Stimulated activated CD8-positive, alpha-beta memory T cell treated with anti-CD3 and anti-CD28 coated beads, Interleukin-2, amount 100 ng/mL, for 1 hour (primary cell): ENCODE measurements around the gene GNG4.
"Not testable (repeated sequence)": the region's sequence is repeated elsewhere in the genome, so short reads cannot be mapped to it uniquely, and the experiment has no call there.

ENCODE experiments used
- DNase-seq, 2 donors: peaks; one replicate each; pipeline ENCODE4 v3.0.0-alpha.2; 2020; ENCODE audit warnings: low read depth in 2 of 2

GNG4 gene

DNA sequence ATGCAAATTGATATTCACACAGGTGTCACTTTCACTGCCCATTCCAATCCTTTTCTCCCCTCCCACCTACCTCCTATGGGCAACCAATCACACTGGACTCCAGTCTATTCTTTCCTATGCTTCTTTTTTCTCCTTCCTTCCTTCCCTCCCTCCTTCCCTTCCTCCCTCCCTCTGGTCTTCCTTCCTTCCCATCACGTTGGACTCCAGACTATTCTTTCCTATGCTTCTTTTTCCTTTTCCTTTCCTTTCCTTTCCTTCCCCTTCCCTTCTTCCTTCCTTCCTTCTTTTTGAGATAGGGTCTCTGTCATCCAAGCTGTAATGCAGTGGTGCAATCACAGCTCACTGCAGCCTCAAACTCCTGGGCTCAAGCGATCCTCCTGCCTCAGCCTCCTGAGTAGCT is 64.6 kb downstream of the GNG4 start:
- DNase-seq: no peak

DNA sequence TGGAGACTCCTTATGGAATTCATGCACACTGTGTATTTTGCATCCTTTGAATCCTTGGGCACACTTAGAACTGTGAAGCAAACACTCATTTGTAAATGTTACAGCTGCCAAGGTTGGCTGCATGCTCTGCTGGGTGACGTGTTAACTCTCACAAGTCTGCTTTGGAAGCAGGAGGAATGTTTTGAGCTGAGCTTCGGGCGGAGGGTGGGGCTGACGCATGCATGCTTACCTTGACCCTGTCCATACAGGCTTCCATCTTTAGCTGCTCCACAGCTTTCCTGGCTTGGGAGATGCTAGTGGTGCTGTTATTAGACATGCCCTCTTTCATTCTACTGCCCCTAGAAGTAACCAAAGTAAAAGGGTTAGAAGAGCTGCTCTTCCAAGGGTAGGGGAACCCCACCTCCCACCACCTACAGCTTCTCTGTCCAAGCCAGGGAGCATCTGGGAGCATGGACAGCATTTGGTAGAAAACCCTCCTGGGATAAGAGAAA is 66.0 kb downstream of the GNG4 start:
- DNase-seq: no peak

DNA sequence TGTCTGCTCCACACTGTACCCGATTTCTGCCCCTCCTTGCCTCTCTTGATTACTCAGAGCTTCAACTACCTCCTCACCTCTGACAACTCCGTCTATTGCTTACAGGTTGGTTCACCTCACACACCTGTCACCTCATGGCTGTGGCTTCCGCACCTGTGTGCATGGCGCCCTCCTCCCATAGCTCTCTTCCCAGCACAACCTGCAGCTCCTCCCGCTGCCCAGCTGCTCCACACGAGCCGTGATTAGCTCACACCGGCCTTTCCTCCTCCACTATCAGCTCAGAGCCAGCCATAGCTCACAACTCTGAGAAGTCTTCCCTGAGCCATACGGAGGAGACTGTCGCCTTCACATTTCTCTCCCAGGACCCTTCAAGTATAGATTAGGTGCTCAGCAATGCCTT is 67.5 kb downstream of the GNG4 start:
- no peak for DNase-seq

DNA sequence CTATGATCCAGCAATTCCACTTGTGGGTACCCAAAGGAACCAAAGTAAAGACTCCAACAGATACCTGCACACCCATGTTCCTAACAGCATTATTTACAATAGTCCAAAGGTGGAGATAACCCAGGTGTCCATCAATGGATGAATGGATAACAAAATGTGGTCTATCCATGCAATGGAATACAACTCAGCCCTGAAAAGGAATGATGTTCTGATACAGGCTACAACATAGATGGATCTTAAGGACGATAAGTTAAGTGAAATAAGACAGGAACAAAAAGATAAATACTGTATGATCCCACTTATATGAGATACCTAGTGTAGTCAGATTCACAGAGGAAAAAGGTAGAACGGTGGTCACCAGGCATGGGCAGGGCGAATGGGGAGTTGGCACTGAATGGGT is 69.7 kb downstream of the GNG4 start:
- no peak for DNase-seq

DNA sequence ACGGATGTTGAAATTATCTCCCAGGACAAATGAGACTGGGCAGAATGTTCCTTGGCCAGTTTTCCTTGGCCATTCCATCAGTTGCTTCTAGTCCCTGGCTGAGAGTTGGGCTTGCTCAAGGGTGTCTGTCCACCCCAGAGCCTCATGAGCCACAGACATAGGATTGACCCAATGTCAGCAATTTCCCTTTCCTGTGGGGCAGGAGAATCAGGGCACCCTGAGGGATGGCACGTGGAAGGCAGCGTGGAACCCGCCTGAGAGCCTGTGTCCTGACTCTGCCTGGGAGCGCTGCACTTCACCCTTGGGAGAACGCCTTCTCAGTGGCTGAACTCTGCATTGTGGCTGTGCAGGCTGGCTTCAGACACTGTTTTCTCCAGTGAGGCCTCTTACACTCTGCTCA is 74.0 kb downstream of the GNG4 start:
- no peak for DNase-seq

DNA sequence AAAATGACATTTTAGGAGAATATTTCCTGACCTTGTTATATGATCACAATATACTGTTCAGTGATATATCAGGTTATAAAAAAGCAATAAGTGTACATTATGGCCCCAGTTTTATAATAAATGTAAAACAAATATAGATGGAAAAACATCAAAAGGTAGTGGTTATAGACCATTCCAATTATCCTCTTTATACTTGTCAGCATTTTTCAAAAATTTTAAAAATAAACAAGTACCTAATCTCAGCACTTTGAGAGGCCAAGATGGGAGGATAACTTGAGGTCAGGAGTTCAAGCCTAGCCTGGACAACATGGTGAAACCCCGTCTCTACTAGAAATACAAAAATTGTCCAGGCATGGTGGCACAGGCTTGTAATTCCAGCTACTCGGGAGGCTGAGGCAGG is 75.7 kb downstream of the GNG4 start:
- DNase-seq: no peak

DNA sequence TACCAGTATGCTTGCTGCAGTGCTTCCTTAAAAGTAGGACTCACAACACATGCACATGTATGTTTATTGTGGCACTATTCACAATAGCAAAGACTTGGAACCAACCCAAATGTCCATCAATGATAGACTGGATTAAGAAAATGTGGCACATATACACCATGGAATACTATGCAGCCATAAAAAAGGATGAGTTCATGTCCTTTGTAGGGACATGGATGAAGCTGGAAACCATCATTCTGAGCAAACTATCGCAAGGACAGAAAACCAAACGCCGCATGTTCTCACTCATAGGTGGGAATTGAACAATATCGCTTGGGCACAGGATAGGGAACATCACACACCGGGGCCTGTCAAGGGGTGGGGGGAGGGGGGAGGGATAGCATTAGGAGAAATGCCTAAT is 76.6 kb downstream of the GNG4 start:
- not testable (repeated sequence) for DNase-seq

DNA sequence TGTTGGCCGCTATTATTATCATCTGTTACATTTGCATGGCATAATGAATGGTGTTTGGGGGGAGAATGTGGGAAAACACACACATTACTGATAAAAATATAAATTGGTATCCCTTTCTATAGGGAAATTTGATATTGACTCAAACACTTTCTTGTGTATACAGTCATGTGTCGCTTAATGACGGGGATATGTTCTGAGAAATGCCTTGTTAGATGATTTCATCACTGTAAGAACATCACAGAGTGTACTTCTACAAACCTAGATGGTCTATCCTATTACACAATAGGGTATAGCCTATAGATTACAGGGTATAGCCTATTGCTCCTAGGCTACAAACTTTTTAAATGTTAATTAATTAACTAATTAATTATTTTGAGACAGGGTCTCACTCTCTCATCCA is 78.1 kb downstream of the GNG4 start:
- DNase-seq: no peak

DNA sequence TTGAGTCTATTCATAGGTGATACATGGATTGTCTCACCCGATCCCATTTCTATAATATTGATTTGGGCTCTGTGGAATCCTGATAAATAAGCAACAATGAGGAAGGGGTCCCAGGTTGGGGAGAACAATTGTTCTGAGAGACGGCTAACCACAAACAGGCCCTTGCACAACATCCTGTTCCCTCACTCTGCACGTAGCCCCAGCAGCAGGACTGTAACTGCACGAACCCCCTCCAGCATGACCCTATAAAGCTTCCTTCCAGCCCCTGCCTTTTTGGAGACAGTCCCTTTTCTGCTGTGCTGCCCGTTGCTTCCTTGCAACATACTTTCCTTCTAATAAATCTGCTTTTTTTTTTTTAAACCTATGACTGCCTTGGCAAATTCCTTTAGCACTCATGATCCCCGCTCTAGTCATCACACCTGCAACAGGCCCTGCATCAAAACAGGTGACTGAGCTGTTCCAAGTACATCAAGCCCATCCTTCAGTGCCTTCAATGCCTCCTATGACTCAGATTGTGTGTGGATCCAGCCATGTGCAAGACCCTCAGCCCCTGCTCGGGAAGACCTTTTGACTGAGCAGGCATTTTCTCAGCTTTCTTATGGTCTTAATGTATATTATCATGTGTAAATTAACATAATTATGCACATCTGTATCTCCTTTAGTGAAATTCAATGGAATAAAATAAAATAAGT is 81.6 kb downstream of the GNG4 start:
- no peak for DNase-seq

DNA sequence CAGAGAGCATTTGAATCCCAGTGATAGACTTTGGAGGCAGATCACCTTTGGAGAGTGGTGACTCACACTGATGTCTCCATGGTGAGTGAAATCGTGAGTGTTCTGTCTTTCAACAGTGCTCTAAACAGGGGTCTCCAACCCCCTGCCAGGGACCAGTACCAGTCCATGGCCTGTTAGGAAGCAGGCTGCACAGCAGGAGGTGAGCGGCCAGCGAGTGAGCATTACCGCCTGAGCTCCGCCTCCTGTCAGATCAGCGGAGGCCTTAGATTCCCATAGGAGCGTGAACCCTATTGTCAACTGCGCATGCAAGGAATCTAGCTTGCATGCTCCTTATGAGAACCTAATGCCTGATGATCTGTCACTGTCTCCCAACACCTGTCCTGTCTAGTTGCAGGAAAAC is 83.5 kb downstream of the GNG4 start:
- DNase-seq: no peak

DNA sequence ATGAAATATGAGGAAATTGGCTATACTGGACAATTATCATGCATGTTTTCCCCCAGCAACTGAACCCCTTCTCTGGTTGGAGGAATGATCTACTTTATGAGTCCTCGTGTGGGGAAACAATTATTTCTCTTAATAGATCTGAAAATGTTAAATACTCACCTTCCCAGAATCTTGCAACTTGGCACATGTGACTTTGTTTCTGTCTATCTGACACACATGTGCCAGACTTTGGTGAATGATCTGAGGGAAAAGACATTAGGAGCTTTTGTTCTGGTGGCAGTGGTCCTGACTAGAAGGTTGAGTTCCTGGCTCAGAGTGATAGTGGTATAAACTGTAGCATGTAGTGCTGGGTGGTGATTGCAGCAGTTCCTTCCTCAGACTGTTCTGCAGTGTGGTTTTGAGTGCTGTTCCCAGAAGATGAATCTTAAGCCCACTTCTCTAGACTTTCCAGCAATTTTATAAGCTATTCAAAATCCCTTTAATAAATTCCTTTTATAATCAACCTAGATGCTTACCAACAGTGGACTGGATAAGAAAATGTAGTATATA is 86.0 kb downstream of the GNG4 start:
- no peak for DNase-seq

DNA sequence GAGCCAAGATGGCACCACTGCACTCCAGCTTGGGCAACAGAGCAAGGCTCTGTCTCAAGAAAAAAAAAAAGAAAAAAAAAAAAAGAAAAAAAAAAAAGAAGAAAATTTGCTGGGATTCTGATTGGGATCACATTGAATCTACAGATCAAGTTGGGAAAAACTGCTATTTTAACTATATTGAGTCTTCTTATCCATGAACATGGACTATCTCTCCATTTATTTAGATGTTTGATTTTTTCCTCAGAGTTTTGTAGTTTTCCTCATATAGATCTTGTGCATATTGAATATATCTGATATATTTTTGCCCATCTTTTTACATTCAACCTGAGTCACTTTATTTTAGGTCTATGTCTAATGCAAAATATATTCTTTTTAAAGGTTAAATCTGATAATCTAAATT is 87.0 kb downstream of the GNG4 start:
- DNase-seq: no peak

DNA sequence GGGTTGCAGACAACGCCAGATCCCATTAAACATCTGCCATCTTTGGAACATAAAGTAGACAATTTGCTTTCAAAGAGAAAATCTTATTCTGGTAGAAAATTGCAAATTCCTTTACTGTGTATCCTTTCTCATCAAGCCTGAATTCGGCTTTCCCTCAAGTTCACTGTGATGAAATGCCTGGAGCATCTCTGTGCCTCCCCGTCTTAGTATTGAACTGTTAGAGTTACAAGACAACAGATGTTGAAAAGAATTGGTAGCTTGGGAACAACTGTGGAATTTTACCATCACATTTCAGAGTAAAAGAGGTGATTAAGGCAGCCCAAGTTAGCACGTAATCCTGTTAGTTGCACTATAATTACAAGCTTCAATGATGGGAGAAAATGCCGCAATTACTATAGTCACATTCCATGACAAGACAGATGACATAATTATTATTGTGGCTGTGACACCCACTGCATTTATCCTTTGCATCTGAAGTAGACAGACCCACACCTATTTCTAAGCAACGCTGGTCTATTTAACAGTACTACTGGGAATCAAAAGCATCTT is 90.9 kb downstream of the GNG4 start:
- no peak for DNase-seq

DNA sequence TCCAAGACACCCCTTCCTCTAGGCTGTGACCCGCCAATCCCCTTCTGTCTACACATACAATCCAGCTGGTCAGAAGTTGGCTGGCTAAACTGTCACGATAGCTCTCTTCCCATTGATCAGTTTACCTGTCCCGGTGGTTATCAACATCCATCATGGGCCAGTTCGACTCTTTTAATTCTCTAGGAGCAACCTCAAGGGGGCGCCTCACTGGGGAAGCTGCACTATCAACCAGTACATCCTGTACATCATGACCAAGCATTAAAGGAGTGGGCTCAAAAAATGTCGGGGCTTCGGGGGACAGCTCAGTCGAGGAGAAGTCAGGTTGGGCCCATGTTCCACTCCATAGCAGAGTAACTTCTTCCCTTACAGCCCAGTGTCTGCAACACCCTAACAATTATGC is 92.1 kb downstream of the GNG4 start:
- DNase-seq: no peak

DNA sequence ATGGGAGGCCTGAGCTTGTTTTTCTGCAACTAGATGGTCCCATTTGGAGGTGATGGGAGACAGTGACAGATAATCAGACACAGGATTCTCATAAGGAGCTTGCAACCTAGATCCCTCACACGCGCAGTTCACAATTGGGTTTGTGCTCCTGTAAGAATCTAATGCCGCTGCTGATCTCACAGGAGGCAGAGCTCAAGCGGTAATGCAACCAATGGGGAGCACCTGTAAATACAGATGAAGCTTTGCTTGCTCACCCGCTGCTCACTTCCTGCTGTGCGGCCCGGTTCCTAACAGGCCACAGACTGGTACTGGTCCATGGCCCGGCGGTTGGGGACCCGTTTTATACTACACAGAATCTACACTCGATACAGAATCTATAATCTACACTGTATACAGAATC is 92.8 kb downstream of the GNG4 start:
- DNase-seq: no peak

DNA sequence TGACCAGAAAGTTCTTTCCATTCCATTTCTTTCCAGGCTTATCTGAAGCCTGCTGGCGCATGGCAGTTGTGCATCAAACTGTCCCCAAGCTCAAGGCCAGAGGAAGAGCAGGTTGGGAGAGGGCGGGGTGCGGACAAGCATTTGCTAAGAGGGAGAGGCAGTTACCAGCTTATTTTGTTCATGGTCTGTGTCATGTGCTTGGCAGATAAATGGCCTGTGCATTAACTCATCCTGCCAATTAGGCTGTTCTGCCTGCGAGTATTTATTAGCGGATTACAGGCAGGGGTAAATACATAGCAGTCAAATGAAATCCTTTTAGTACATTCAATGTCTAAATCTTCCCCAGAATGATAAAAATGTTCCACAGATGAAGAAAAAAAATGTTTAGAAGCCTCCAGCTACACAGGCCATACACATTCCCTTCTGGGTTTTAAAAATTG is 96.5 kb downstream of the GNG4 start:
- DNase-seq: no peak

DNA sequence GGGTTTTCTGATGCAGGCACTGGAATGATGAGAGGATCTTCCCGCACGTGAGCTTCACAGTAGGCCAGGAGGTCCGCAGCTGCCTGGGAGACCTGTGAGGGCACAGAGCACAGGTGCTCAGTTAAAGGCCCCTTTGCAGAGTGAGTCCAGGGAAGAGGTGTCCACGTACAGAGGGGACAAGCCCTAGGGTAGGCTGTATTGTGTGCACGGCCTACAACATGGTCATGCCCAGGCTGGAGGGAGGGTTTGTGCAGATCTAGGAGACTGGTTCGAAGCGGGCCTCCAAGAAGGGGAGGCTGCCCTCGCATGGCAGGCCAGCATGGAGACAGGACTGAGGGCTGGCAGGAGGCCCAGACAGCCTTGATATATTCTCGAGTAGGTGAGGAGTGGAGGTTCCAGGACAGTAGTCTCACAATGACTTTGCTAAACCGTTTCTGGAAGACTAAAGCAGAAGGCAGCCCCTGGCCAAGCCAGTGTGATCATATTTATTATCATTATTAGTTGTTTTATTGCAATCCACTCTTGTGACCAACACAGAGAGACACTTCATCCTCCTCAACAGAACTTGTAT is 97.4 kb downstream of the GNG4 start:
- no peak for DNase-seq

DNA sequence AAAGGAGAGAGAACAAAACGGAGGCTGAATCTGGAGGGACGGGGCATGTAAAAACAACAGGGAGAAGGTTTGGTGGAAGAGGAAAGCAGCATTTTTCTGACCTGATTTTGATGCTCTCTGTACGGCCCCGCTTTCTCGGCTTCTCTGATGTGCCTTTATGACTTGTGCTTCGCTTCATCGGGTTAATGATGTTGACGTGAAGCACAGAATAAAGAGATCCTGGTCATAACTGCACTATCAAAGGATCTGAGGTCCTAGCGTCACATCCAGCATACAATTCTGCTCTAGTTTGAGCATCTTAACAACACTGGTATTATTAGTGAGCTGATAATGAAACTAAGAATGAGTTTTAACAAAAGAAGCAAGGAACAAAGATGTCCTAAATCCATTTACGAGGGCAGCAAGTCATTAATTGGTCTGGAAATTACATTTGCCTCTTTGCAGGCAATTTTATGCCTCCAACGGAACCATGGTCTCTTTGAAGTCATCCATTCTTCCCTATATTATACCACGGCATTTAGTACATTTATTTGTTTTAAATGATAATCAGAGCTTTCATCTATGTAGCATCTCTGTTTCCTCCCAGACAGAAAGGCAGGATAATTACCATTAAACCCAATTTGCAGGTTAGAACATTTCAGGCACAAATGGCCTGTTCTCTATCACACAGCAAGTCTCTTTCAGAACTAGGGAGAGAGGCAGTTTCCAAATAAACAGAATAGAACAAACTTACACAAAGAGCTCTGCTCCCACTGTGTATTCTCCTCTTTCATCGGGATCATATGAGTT is 100.0 kb downstream of the GNG4 start:
- no peak for DNase-seq

DNA sequence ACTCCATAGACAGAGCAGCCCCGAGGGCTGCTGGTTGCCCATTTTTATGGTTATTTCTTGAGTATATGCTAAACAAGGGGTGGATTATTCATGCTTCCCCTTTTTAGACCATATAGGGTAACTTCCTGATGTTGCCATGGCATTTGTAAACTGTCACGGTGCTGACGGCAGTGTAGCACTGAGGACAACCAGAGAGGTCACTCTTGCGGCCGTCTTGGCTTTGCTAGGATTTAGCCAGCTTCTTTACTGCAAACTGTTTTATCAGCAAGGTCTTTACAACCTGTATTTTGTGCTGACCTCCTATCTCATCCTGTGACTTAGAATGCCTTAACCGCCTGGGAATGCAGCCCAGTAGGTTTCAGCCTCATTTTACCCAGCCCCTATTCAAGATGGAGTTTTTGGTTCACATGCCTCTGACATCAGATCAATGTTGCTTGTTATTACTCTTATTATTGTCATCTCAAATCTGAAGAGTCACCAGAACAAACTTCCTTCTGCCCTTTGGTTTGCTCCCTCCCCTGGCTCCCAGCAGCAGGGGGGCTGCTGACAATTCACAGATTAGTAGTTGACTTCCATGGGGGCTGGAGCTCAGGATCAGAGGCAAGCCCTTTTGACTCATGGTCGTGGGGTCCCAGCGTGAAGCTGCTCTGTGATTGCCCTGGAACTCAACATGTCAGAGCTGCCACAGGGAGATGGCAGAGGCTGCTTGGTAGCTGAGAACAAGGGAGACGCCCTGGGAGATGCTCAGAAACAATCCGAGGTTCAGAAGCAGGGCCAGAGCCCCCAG is 103.0 kb downstream of the GNG4 start:
- DNase-seq: not testable (repeated sequence)

DNA sequence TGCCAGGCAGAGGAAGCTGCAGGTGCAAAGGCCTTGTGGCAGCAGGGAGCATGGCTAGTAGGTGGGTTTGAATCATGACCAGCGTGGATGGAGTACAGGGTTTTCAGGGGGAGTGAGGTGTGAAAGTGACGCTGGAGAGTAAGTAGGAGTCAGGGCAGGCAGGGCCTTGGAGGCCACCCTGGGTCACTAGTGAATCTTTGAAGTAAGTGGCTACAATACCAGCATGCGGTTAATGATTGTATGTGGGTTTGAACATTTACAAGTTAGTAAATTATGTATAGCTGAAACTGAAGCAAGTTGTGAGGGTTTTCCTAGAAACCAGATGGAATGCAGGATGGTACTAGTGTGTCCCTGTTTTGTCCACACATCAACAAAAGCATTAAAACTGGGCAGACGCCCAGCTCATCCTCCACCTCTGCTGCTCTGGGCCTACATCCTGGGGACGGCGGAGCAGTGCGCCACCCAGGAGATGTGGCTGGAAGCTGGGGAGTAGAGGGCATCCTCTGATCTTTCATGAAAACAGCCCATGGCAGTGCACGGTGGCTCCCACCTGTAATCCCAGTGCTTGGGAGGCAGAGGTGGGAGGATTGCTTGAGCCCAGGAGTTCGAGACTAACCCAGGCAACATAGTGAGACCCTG is 104.2 kb downstream of the GNG4 start:
- DNase-seq: no peak

DNA sequence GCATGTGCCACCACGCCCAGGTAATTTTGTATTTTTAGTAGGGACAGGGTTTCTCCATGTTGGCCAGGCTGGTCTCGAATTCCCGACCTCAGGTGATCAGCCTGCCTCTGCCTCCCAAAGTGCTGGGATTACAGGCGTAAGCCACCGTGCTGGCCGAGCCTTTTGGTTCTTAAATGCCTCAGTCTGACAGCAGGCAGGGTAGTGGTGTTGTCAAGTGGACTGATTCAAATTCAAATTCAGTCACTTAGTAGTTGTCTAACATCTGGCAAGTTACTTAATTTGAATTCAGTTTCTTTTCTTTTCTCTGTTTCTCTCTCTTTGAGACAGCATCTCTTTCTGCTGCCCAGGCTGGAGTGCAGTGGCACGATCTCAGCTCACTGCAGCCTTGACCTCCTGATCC is 106.7 kb downstream of the GNG4 start:
- DNase-seq: not testable (repeated sequence)
